Endothelial cell (in vitro differentiated cells): ENCODE results near the gene KDSR. TPM values are rescaled to one million over a fixed set of nuclear protein-coding genes. Genes with fewer than 3 reads are reported as not detected.

Source experiments
- DNase-seq: peaks from one replicate; pipeline ENCODE4 v3.0.0; 2021; ENCODE audit warnings: low spot score
- H3K27ac Mint-ChIP-seq: one replicate; pipeline ENCODE4 v1.8.0; 2021; ENCODE audit warnings: mixed read lengths, inconsistent platforms; ENCODE audit not compliant: unreplicated experiment
- H3K27me3 Mint-ChIP-seq: one replicate; pipeline ENCODE4 v1.8.0; 2021; ENCODE audit warnings: mild to moderate bottlenecking, moderate library complexity, mixed read lengths, inconsistent platforms; ENCODE audit not compliant: unreplicated experiment
- H3K36me3 Mint-ChIP-seq: one replicate; pipeline ENCODE4 v1.8.0; 2021; ENCODE audit warnings: mild to moderate bottlenecking, low read depth, mixed read lengths, inconsistent platforms; ENCODE audit not compliant: unreplicated experiment
- H3K4me1 Mint-ChIP-seq: one replicate; pipeline ENCODE4 v1.8.0; 2021; ENCODE audit warnings: mild to moderate bottlenecking, mixed read lengths, inconsistent platforms; ENCODE audit not compliant: unreplicated experiment
- H3K4me3 Mint-ChIP-seq: one replicate; pipeline ENCODE4 v1.8.0; 2021; ENCODE audit warnings: mild to moderate bottlenecking, mixed read lengths, inconsistent platforms; ENCODE audit not compliant: unreplicated experiment
- H3K9me3 Mint-ChIP-seq: one replicate; pipeline ENCODE4 v1.8.0; 2021; ENCODE audit warnings: mixed read lengths, inconsistent platforms; ENCODE audit not compliant: unreplicated experiment
- total RNA-seq: library from RNA; stranded (reverse); fragmentation: NEBNext Ultra II Directional; extraction: Animal tissue kit (Norgen Biotek cat#: 25700); gene quantifications from one replicate; pipeline ENCODE4 v1.2.1, GENCODE V29; 2021; ENCODE audit not compliant: unreplicated experiment
- TF ChIP-seq, protein P1 (sequence below): fragments of 200-600 bp; sonication (generic); IDR thresholded peaks from one replicate; pipeline ENCODE4 v1.5.0; 2021; ENCODE audit warnings: antibody characterized with exemption; ENCODE audit not compliant: unreplicated experiment

Gene KDSR
- total RNA-seq, 1 donor from 2014 or later = 23.9 TPM

DNA sequence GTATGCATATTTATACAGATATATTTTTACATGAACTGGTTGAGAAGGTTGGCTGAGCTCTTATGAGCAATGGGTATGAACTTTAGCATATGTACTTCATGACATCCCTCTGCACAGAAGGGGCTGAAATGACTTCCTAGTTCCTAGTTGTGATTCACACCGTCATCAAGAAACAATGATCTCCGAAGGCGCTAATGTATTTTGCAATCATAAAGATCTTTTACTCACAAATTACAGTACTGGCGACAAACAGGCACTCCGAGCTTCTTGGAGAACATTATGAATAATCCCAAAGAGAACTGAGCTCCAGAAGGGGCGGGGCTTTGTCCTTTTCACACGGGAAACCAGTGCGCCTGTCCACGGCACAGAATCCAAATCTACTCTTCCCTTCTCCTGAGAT, 65.6 kb downstream of the KDSR start:
- TF ChIP-seq, protein P1, sequence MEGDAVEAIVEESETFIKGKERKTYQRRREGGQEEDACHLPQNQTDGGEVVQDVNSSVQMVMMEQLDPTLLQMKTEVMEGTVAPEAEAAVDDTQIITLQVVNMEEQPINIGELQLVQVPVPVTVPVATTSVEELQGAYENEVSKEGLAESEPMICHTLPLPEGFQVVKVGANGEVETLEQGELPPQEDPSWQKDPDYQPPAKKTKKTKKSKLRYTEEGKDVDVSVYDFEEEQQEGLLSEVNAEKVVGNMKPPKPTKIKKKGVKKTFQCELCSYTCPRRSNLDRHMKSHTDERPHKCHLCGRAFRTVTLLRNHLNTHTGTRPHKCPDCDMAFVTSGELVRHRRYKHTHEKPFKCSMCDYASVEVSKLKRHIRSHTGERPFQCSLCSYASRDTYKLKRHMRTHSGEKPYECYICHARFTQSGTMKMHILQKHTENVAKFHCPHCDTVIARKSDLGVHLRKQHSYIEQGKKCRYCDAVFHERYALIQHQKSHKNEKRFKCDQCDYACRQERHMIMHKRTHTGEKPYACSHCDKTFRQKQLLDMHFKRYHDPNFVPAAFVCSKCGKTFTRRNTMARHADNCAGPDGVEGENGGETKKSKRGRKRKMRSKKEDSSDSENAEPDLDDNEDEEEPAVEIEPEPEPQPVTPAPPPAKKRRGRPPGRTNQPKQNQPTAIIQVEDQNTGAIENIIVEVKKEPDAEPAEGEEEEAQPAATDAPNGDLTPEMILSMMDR = no peak
- Mint-ChIP-seq H3K36me3 (peaks cover 3% of the 10 kb centered on the region), H3K27ac (no peak overlapping the region), H3K9me3 (no peaks in the 10 kb centered on the region), H3K27me3 (peaks cover 3% of the 10 kb centered on the region), H3K4me1 (peaks cover 15% of the 10 kb centered on the region), H3K4me3 (no peak overlapping the region)
- no peak for DNase-seq

DNA sequence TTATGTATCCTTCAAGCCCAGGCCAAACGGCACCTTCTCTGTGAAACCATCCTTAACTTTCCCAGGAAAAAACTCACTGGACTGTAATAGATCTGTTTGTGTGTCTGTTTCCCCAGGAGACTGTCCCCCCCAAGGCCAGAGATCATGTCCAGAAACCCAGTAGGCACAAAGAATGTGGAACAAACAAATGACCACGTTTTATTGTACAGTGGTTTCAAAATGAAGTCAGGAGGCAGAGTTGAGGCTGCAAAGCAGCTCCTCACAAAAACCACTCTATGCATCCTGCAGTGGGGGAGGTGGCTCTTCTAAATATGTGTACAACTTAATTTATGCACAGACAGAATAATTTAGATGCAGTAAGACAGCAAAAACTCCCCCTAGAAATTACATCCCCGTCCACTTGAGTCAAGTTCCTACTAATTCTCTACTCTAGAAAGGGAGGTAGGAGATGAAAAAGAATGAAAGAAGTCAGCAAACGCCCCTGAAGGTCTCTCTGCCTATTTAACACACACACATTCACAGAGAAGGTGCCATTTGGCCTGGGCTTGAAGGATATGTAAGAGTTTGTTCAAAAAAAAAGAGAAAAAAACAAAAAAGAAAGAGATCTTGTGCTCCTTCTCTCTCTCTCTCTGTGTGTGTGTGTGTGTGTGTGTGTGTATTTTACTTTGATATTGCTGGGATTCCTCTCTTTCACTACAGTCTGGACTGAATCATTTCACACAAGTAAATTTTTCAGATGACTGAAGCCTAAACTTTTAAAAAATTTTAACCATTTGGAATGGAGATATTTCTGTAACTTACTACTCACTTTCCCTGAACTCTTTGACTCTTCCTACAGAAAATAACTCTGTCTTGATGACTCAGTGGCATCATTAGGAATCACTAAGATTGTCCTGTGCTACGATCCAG, 66.9 kb downstream of the KDSR start:
- H3K9me3 Mint-ChIP-seq = no peaks in the 10 kb centered on the region
- H3K27me3 Mint-ChIP-seq = peaks cover 6% of the 10 kb centered on the region
- H3K27ac Mint-ChIP-seq = no peak overlapping the region
- TF ChIP-seq, protein P1 = no peak
- H3K4me3 Mint-ChIP-seq = no peak overlapping the region
- H3K36me3 Mint-ChIP-seq = peaks cover 3% of the 10 kb centered on the region
- DNase-seq = no peak
- H3K4me1 Mint-ChIP-seq = peaks cover 15% of the 10 kb centered on the region

DNA sequence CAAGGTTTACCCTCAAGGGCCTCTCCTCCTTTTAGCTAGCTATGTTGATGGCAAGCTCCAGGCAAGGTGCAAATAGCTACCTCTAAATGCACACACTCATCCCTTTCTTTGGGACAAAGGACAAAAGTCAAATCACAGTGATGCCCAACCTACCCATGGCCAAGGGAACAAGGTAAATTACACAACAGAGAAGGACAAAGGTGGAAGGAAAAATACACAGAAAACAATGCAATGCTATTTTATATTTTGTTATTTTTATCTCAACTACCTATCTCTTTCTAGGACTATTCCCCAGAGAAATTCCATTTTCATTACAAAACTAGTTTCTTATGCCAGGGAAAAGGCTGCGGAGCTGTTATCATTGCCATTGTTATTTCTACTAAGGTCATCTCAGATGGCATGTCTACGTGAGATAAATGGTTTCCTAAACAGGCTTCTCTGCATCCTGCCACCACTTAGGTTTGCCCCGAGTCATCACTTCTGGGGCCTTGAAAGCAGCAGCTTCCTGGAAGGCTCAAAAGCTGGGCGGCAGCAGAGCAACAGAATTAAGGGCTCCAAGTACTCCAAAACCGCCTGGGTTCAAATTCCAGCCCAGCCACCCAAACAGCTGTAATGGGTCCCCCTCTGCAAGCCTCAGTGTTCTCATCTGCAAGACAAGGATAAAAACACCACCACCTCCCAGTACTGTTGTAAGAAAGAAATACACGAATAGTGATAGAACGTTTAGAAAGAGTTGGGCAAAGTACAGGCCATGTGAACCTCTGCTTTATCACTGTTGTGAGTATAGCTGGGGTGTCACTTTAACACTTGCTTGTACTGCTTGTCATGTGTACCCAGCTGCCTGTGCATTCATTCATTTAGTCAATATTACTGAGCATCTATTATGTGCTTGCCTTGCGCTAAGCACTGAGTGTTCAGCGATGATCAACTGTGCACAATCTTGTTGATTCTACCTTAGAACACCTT, 68.3 kb downstream of the KDSR start:
- Mint-ChIP-seq H3K9me3 (no peaks in the 10 kb centered on the region), H3K36me3 (peaks cover 3% of the 10 kb centered on the region), H3K4me1 (peaks cover 15% of the 10 kb centered on the region), H3K4me3 (no peak overlapping the region), H3K27ac (no peak overlapping the region), H3K27me3 (peaks cover 6% of the 10 kb centered on the region)
- TF ChIP-seq, protein P1 = no peak
- no peak for DNase-seq

DNA sequence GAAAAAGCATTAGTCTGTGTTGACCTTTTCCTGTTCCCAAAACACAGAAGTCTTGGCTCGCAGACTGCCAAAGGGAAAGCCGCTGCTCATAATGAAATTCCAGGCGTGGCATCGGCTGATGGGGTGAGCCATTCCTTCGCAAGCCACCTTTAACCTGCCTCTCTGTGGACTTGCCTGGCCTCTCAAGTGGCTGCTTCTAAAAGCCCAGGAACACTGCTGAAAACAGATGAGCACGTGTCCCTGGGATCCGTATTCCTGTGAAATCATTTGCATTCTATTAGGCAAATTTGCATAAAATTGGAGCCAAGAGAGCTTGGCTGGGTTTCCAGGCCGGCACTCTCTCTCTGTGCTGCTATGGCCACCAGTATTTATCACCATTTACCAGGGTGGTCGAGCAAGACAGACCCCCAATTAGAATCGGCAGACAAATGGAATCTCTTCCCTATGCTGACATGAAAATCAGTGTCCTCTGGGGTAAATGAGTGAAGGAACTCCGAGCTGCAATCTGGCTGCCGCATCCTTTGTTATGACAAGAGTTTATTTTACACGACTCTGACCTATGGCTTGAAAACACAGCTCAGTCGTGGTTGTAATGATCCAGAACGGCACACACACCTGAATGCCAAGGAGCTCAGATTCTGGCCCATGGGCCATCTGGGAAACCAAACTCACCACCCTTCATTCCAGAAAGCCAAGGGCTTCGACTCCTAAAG, 69.2 kb downstream of the KDSR start:
- TF ChIP-seq, protein P1 = no peak
- no peaks in the 10 kb centered on the region for H3K9me3 Mint-ChIP-seq
- no peak for DNase-seq
- H3K4me3 Mint-ChIP-seq = no peak overlapping the region
- H3K4me1 Mint-ChIP-seq = peaks cover 15% of the 10 kb centered on the region
- peaks cover 3% of the 10 kb centered on the region for H3K36me3 Mint-ChIP-seq
- peaks cover 6% of the 10 kb centered on the region for H3K27me3 Mint-ChIP-seq
- H3K27ac Mint-ChIP-seq = no peak overlapping the region
